ENCODE data around the gene TMCC2.

DNA sequence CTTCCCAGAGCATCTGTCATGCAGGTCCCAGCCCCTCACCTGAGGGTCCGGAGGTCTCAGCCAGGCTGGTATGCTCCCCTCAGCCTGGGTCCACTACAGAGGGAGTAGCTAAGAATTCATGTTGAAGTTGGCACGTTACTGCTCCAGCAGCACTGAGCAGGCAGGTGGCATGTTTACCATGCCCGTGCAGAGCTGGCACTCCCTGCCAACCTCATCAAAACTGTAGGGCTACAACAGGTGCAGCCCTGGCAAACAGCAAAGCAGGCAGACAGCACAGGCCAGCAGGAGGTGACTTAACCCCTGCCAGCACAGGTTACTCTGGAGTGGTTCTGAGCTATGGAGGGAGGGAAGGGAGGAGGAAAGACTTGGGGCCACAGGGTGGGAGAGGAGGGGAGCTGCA is 47.4 kb downstream of the TMCC2 start:
- TF ChIP-seq, protein P1, sequence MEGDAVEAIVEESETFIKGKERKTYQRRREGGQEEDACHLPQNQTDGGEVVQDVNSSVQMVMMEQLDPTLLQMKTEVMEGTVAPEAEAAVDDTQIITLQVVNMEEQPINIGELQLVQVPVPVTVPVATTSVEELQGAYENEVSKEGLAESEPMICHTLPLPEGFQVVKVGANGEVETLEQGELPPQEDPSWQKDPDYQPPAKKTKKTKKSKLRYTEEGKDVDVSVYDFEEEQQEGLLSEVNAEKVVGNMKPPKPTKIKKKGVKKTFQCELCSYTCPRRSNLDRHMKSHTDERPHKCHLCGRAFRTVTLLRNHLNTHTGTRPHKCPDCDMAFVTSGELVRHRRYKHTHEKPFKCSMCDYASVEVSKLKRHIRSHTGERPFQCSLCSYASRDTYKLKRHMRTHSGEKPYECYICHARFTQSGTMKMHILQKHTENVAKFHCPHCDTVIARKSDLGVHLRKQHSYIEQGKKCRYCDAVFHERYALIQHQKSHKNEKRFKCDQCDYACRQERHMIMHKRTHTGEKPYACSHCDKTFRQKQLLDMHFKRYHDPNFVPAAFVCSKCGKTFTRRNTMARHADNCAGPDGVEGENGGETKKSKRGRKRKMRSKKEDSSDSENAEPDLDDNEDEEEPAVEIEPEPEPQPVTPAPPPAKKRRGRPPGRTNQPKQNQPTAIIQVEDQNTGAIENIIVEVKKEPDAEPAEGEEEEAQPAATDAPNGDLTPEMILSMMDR (IDR thresholded peaks at IDR 0.05), result no peak
- TF ChIP-seq POLR2A (IDR thresholded peaks at IDR 0.05), result no peak

Data from heart left ventricle (tissue), 13 donors.